ENCODE data around the gene CMPK2. TPM values are rescaled to one million over a fixed set of nuclear protein-coding genes. Genes with fewer than 3 reads are reported as not detected.

Gene CMPK2
- polyA plus RNA-seq, 1 experiment = not detected

DNA sequence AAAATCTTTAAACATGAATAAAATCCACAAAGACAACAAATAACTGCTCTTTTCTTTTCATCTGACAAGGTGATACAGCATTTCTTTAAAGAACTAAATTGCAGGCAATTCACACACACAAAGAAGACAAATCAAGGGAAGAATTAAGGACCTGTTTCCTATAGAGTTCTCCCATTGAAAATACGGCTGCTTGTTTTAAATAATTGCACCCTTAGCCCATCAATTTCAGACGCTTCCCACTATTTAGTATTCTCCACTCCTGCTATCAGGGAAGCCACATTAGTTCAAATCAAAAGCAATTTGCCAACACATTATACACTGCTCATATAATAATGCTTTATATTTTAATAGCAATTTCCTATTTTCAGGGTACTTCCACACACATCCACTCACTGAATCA is 11.3 kb downstream of the CMPK2 start:
- 0 out of 2 replicates have a peak, but pooled peaks cover 4% of the 10 kb centered on the region for H3K9me3 ChIP-seq (ENCODE audit: control insufficient read depth, insufficient read depth, low read length)
- no peak overlapping the region for H3K4me3 ChIP-seq (ENCODE audit: low read depth, low read length)
- CTCF ChIA-PET = no interaction called here
- POLR2A ChIA-PET = no interaction called here
- DNase-seq (ENCODE audit: low read depth, low spot score) = no peak
- no peaks in the 10 kb centered on the region for H3K27me3 ChIP-seq (ENCODE audit: control insufficient read depth, insufficient read depth, low read length)
- no peak overlapping the region for H3K27ac ChIP-seq (ENCODE audit: low read depth, low read length)
- TF ChIP-seq, protein P1, sequence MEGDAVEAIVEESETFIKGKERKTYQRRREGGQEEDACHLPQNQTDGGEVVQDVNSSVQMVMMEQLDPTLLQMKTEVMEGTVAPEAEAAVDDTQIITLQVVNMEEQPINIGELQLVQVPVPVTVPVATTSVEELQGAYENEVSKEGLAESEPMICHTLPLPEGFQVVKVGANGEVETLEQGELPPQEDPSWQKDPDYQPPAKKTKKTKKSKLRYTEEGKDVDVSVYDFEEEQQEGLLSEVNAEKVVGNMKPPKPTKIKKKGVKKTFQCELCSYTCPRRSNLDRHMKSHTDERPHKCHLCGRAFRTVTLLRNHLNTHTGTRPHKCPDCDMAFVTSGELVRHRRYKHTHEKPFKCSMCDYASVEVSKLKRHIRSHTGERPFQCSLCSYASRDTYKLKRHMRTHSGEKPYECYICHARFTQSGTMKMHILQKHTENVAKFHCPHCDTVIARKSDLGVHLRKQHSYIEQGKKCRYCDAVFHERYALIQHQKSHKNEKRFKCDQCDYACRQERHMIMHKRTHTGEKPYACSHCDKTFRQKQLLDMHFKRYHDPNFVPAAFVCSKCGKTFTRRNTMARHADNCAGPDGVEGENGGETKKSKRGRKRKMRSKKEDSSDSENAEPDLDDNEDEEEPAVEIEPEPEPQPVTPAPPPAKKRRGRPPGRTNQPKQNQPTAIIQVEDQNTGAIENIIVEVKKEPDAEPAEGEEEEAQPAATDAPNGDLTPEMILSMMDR (IDR thresholded peaks at IDR 0.05; ENCODE audit: low read depth, low read length) = no peak

DNA sequence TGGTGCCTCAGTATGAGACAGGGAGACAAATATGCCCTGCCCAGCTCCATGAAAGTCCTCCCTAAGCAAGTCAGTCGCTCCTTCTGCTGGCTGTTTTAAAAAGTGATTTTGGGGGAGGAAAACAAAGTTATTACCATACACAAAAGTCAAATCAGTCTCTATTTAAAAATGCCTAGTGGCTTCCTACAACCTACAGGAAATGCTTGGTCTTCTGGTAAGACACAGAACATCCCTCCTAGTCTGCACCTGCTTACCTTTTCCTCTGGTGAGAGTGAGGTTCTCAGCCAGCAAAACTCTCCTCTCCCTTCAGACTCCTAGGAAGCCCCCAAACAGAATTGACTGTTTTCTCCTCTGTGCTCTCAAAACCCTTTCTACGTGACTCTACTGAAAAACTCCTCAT is 13.5 kb downstream of the CMPK2 start:
- ChIA-PET CTCF (no interaction called here), POLR2A (no interaction called here)
- TF ChIP-seq, protein P1 (IDR thresholded peaks at IDR 0.05; ENCODE audit: low read depth, low read length) = no peak
- no peak overlapping the region for H3K4me3 ChIP-seq (ENCODE audit: low read depth, low read length)
- DNase-seq (ENCODE audit: low read depth, low spot score) = no peak
- 0 out of 2 replicates have a peak, but pooled peaks cover 4% of the 10 kb centered on the region for H3K9me3 ChIP-seq (ENCODE audit: control insufficient read depth, insufficient read depth, low read length)
- no peaks in the 10 kb centered on the region for H3K27me3 ChIP-seq (ENCODE audit: control insufficient read depth, insufficient read depth, low read length)
- H3K27ac ChIP-seq (ENCODE audit: low read depth, low read length) = no peak overlapping the region

DNA sequence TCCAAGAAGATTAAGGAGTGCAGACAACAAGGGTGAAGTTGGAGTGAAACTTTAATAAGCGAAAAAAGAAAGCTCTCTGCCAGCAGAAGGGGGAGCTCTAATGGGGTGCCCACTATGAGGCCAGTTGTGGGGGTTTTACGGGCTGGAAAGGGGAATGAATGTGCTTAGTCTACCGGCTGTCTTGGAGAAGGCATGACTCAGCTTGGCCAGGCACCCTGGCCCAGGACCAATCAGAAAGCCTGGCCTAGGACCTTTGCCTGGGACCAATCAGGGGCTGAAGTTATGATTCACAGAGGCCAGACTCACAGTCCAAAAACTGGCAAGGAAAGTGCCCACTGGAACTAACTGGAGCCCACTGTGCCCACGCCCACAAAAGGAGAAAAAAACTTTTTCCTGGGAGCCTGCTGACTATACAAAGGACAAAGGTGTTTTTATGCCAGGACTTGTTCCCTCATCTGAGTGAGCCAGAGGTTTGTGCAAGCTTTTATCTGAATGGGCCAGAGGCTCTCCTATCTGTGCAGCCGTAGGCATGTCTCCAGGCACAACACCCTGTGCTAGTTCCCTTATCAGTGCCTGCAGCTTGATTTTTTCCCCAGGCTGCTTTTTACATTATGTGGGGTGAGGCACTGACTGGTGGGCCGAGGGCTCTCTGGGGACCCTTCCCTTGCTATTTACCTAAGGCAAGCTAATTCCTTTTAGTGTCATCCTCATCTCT is 18.6 kb downstream of the CMPK2 start:
- H3K9me3 ChIP-seq (ENCODE audit: control insufficient read depth, insufficient read depth, low read length) = peaks cover 25% of the 10 kb centered on the region
- no peak for DNase-seq (ENCODE audit: low read depth, low spot score)
- TF ChIP-seq, protein P1 (IDR thresholded peaks at IDR 0.05; ENCODE audit: low read depth, low read length) = no peak
- POLR2A ChIA-PET = no interaction called here
- no peaks in the 10 kb centered on the region for H3K27me3 ChIP-seq (ENCODE audit: control insufficient read depth, insufficient read depth, low read length)
- CTCF ChIA-PET = interaction anchor here (1.0 kb wide), 1 partner anchor 19 kb away, joined by 3 read pairs; the partner anchor contains the start of gene CMPK2
- no peak overlapping the region for H3K27ac ChIP-seq (ENCODE audit: low read depth, low read length)
- H3K4me3 ChIP-seq (ENCODE audit: low read depth, low read length) = no peak overlapping the region

GRCh38 chr2:6846540-6846939 is 19.2 kb downstream of the CMPK2 start:
- peaks cover 25% of the 10 kb centered on the region for H3K9me3 ChIP-seq (ENCODE audit: control insufficient read depth, insufficient read depth, low read length)
- no peak overlapping the region for H3K4me3 ChIP-seq (ENCODE audit: low read depth, low read length)
- ChIA-PET POLR2A (no interaction called here), CTCF (no interaction called here)
- H3K27ac ChIP-seq (ENCODE audit: low read depth, low read length) = no peak overlapping the region
- no peak for DNase-seq (ENCODE audit: low read depth, low spot score)
- TF ChIP-seq, protein P1 (IDR thresholded peaks at IDR 0.05; ENCODE audit: low read depth, low read length) = no peak
- H3K27me3 ChIP-seq (ENCODE audit: control insufficient read depth, insufficient read depth, low read length) = no peaks in the 10 kb centered on the region

- CTCF ChIA-PET = no interaction called here
- TF ChIP-seq, protein P1 (IDR thresholded peaks at IDR 0.05; ENCODE audit: low read depth, low read length) = no peak
Measured at GRCh38 chr2:6845903-6846302, 19.8 kb downstream of the CMPK2 start.

More at GRCh38 chr2:6845903-6846302, 19.8 kb downstream of the CMPK2 start:
- no peak for DNase-seq (ENCODE audit: low read depth, low spot score)
- no peak overlapping the region for H3K4me3 ChIP-seq (ENCODE audit: low read depth, low read length)
- H3K9me3 ChIP-seq (ENCODE audit: control insufficient read depth, insufficient read depth, low read length) = peaks cover 21% of the 10 kb centered on the region
- no peak overlapping the region for H3K27ac ChIP-seq (ENCODE audit: low read depth, low read length)
- POLR2A ChIA-PET = no interaction called here
- H3K27me3 ChIP-seq (ENCODE audit: control insufficient read depth, insufficient read depth, low read length) = no peaks in the 10 kb centered on the region

Data from AG04450 (cell line).